B cell (primary cell): ENCODE results near the gene CD207. TPM values are rescaled to one million over a fixed set of nuclear protein-coding genes. Genes with fewer than 3 reads are reported as not detected.
A peak's percentile ranks its signal among the peaks of the same experiment; 100 is the strongest.

Experiments
- ATAC-seq: fragments of 200-7000 bp; cut with Tn5 transposase; one replicate; pipeline ENCODE4 v1.10.0; 2021; ENCODE audit warnings: low read depth, mild to moderate bottlenecking, moderate number of reproducible peaks, moderate library complexity
- CTCF ChIA-PET: fragments of 350-600 bp; sonication (Branson Sonifier 250); formaldehyde crosslinking; loops from one replicate; lab custom pipeline; 2021; ENCODE audit warnings: antibody characterized with exemption, inconsistent platforms; lab: Charles Lee
- POLR2A ChIA-PET: fragments of 350-600 bp; sonication (Branson Sonifier 250); formaldehyde crosslinking; loops from one replicate; lab custom pipeline; 2021; ENCODE audit warnings: antibody characterized with exemption; lab: Charles Lee
- DNase-seq: peaks from one replicate; pipeline ENCODE4 v3.0.0; 2013
- H2AFZ ChIP-seq: 2 replicates; pipeline ENCODE4 v1.6.1; 2012; ENCODE audit warnings: mild to moderate bottlenecking, low read depth, low read length; ENCODE audit not compliant: insufficient read depth, poor library complexity, severe bottlenecking
- H3K27ac ChIP-seq, 2 donors: 1 replicate in 1 of 2; 2 replicates in 1 of 2; pipeline ENCODE4 v1.5.1; 2012 to 2013; ENCODE audit warnings: low read length in 2 of 2, mild to moderate bottlenecking in 2 of 2, moderate library complexity in 1 of 2
- H3K27me3 ChIP-seq, 4 experiments: fragments of 200-600 bp in 1 of 4; sonication (generic) in 1 of 4; replicated peaks in 1 of 4; 1 replicate in 2 of 4; 2 replicates in 2 of 4; pipeline versions ENCODE4 v1.6.1 to v1.7.0; 2013 to 2016; ENCODE audit warnings: low read length in 3 of 4, mild to moderate bottlenecking in 2 of 4, mixed read lengths in 1 of 4, moderate library complexity in 1 of 4; ENCODE audit not compliant: insufficient read depth in 4 of 4, control insufficient read depth in 3 of 4; ENCODE audit errors: control extremely low read depth in 1 of 4
- H3K36me3 ChIP-seq, 2 experiments: replicated peaks in 1 of 2; 1 replicate in 1 of 2; 2 replicates in 1 of 2; pipeline versions ENCODE4 v1.6.1 to v1.7.1; 2013; ENCODE audit warnings: low read length in 1 of 2; ENCODE audit not compliant: insufficient read depth in 2 of 2, control insufficient read depth in 1 of 2; ENCODE audit errors: control extremely low read depth in 1 of 2, extremely low read depth in 1 of 2
- H3K4me1 ChIP-seq, 2 donors: fragments of 200-600 bp in 1 of 2; sonication (generic) in 1 of 2; 1 replicate in 1 of 2; 2 replicates in 1 of 2; pipeline versions ENCODE4 v1.5.1 to v1.6.1; 2013 to 2017; ENCODE audit warnings: low read length in 2 of 2; ENCODE audit not compliant: control insufficient read depth in 2 of 2, insufficient read depth in 2 of 2
- H3K4me2 ChIP-seq: replicated peaks from 2 replicates; pipeline ENCODE3; 2012; ENCODE audit warnings: mild to moderate bottlenecking, low read depth, low read length; ENCODE audit not compliant: poor library complexity, severe bottlenecking
- H3K4me3 ChIP-seq, 5 experiments: fragments of 200-600 bp in 1 of 5; sonication (generic) in 1 of 5; 1 replicate in 3 of 5; 2 replicates in 2 of 5; pipeline versions ENCODE4 v1.5.1 to v1.7.0; 2011 to 2016; ENCODE audit warnings: low read length in 4 of 5, mild to moderate bottlenecking in 4 of 5, low read depth in 2 of 5, control low read depth in 1 of 5, moderate library complexity in 1 of 5; ENCODE audit not compliant: insufficient read depth in 1 of 5; ENCODE audit errors: control extremely low read depth in 1 of 5, extremely low read depth in 1 of 5
- H3K79me2 ChIP-seq: fragments of 200-600 bp; sonication (generic); one replicate; pipeline ENCODE4 v1.6.0; 2016; ENCODE audit warnings: low read length; ENCODE audit not compliant: control insufficient read depth, insufficient read depth
- H3K9ac ChIP-seq: fragments of 200-600 bp; sonication (generic); 2 replicates; pipeline ENCODE4 v1.6.1; 2017; ENCODE audit warnings: mild to moderate bottlenecking, low read length, moderate library complexity
- H3K9me3 ChIP-seq, 3 donors: one replicate each; pipeline versions ENCODE4 v1.6.1 to v1.7.1; 2013; ENCODE audit warnings: low read length in 2 of 3; ENCODE audit not compliant: control insufficient read depth in 2 of 3, insufficient read depth in 1 of 3; ENCODE audit errors: control extremely low read depth in 1 of 3
- H4K20me1 ChIP-seq: 2 replicates; pipeline ENCODE4 v1.6.0; 2012; ENCODE audit warnings: mild to moderate bottlenecking, low read length; ENCODE audit not compliant: insufficient read depth, control insufficient read depth, poor library complexity, severe bottlenecking
- H3K27ac Mint-ChIP-seq: one replicate; pipeline ENCODE4 v1.8.0; 2021; ENCODE audit warnings: mixed read lengths
- H3K27me3 Mint-ChIP-seq: one replicate; pipeline ENCODE4 v1.8.0; 2021; ENCODE audit warnings: mixed read lengths
- H3K4me1 Mint-ChIP-seq: one replicate; pipeline ENCODE4 v1.8.0; 2021; ENCODE audit warnings: mixed read lengths
- H3K4me3 Mint-ChIP-seq: one replicate; pipeline ENCODE4 v1.8.0; 2021; ENCODE audit warnings: mixed read lengths
- H3K9me3 Mint-ChIP-seq: one replicate; pipeline ENCODE4 v1.8.0; 2022; ENCODE audit warnings: mixed read lengths; ENCODE audit not compliant: insufficient read depth
- CTCF ChIP-seq: fragments of 200-600 bp; IDR thresholded peaks from one replicate; pipeline ENCODE4 v1.8.0; 2022; ENCODE audit warnings: antibody characterized with exemption, mild to moderate bottlenecking
- EZH2 ChIP-seq: IDR thresholded peaks from 2 replicates; pipeline ENCODE4 v1.6.1; 2012; ENCODE audit warnings: borderline replicate concordance, low read depth, mild to moderate bottlenecking, moderate library complexity, low read length; ENCODE audit not compliant: insufficient read depth, poor library complexity, severe bottlenecking
- WGBS: methylation state at CpG from one replicate; pipeline ENCODE4 v1.1.5; 2013; ENCODE audit warnings: missing lambda C conversion rate; ENCODE audit not compliant: insufficient coverage; 5-methylcytosine and 5-hydroxymethylcytosine counted together
- intact Hi-C: fragments of 100-400 bp; cut with micrococcal nuclease; formaldehyde crosslinking; loops from one replicate; pipeline ENCODE4 v1.10.0; 2022
- polyA plus RNA-seq: library from polyadenylated mRNA; depleted of rRNA; stranded (reverse); fragments of >200 nt; gene quantifications from 2 replicates; pipeline ENCODE4 v1.2.3, GENCODE V29; 2012
- total RNA-seq, 2 donors: library from RNA; stranded (reverse); fragments of 120-200 nt in 1 of 2; gene quantifications; 1 replicate in 1 of 2; 2 replicates in 1 of 2; pipeline versions ENCODE4 v1.2.3 to v1.2.4, GENCODE V29; 2013 to 2022

CD207 gene
- total and polyA plus RNA-seq, 2 donors (not counting 1 experiment from before 2014, with no cell fraction given) = not detected

GRCh38 chr2:70785137-70785911 is 50.3 kb downstream of the CD207 start:
- H3K4me2 ChIP-seq = no peak overlapping the region
- H3K9me3 ChIP-seq = peaks cover 0 to 7% (median 0%) of the 10 kb centered on the region in 3 donors
- Mint-ChIP-seq H3K27me3 (peaks cover 38% of the 10 kb centered on the region), H3K9me3 (no peaks in the 10 kb centered on the region), H3K27ac (no peak overlapping the region), H3K4me3 (no peak overlapping the region), H3K4me1 (peaks cover 6% of the 10 kb centered on the region)
- 0% methylated on average over 1 of the region's 7 CpGs for WGBS
- no peak overlapping the region for H3K27ac ChIP-seq
- H2AFZ ChIP-seq = no peak overlapping the region
- POLR2A ChIA-PET = no interaction called here
- DNase-seq = peak; percentile 56
- H3K9ac ChIP-seq = no peak overlapping the region
- no peak for TF ChIP-seq EZH2
- peak; percentile 49 for TF ChIP-seq CTCF
- ATAC-seq = peak; percentile 39
- no peaks in the 10 kb centered on the region for H4K20me1 ChIP-seq
- H3K4me3 ChIP-seq = no peak overlapping the region
- peaks cover 0 to 24% (median 20%) of the 10 kb centered on the region in 4 experiments for H3K27me3 ChIP-seq
- H3K36me3 ChIP-seq = no peaks in the 10 kb centered on the region
- H3K79me2 ChIP-seq = no peaks in the 10 kb centered on the region
- intact Hi-C loops = no loop called here
- CTCF ChIA-PET = interaction anchor here (0.6 to 1.5 kb wide), 9 partner anchors 10 to 481 kb away, joined by 3 to 5 read pairs (median 3); partner anchors contain the start of gene ADD2
- peaks cover 10 to 11% of the 10 kb centered on the region in 2 donors for H3K4me1 ChIP-seq

- H3K79me2 ChIP-seq = no peaks in the 10 kb centered on the region
- no peaks in the 10 kb centered on the region for H3K9me3 Mint-ChIP-seq
- DNase-seq (no peak), ATAC-seq (no peak)
- no peak overlapping the region for H3K9ac ChIP-seq
- peaks cover 40% of the 10 kb centered on the region for H3K27me3 Mint-ChIP-seq
- intact Hi-C loops = no loop called here
- H3K36me3 ChIP-seq = no peaks in the 10 kb centered on the region
- H3K9me3 ChIP-seq = no peaks in the 10 kb centered on the region
- H3K4me3 ChIP-seq = no peak overlapping the region
- no peak overlapping the region for H2AFZ ChIP-seq
- H3K27ac Mint-ChIP-seq = no peak overlapping the region
- POLR2A ChIA-PET = no interaction called here
- peaks cover under 1% of the 10 kb centered on the region for H3K4me1 Mint-ChIP-seq
- WGBS = no CpG with 5 or more reads among the region's 2 CpGs
- no peak overlapping the region for H3K27ac ChIP-seq
- H3K27me3 ChIP-seq = peaks cover 0 to 24% (median 10%) of the 10 kb centered on the region in 4 experiments
- H3K4me2 ChIP-seq = no peak overlapping the region
- H3K4me3 Mint-ChIP-seq = no peak overlapping the region
- CTCF ChIA-PET = interaction anchor here (1.1 to 1.5 kb wide), 3 partner anchors 16 to 480 kb away, joined by 3 to 5 read pairs (median 5); partner anchors contain the start of gene ADD2
- H4K20me1 ChIP-seq = no peaks in the 10 kb centered on the region
- TF ChIP-seq CTCF (no peak), EZH2 (no peak)
- peaks cover under 1 to 1% of the 10 kb centered on the region in 2 donors for H3K4me1 ChIP-seq
Measured at GRCh38 chr2:70784320-70784719, 51.3 kb downstream of the CD207 start.
